ENCODE results near the gene DNASE1L3. TPM values are rescaled to one million over a fixed set of nuclear protein-coding genes. Genes with fewer than 3 reads are reported as not detected.
A peak's percentile ranks its signal among the peaks of the same experiment; 100 is the strongest.

DNASE1L3 gene
- total and polyA plus RNA-seq, 2 donors = 12.9 to 52.0 TPM

DNA sequence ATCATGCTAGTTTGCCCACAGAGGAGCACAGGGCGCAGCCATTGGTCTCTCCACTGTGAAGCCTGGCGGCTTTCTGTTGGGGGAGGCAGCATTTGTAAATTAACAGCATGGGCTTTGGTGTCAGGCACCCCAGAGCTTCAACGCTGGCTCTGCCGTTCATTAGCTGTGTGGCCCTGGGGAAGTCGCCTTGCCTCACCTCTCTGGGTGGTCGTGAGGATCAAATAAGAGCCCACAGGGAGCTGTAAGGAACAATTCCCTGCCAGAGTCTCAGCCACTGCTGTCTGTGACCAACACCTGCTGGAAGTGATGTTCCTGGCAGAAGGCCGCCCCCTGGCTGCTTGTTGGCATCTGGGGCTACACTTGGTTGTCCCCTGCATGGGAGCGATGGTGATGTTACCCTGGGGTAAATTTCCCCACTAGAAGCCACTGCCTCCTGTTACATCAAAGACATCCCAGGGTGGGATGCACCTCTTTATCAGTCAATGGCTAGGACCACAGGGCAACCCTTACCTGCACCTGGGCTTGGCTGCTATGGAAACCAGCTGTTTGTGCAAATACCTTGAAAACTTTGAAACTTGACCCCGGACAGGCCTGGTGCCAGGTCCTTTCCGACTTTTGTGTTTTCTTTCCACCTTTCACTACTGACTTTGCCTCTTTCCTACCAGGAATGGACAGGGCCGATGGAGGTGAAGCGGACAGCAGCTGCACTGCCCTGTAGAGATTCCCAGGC, 36.9 kb downstream of the DNASE1L3 start:
- Histone ChIP-seq H3K9me3 (ENCODE audit: control insufficient read depth in 2 of 2, insufficient read depth in 1 of 2, low read length in 1 of 2) (no peaks in the 10 kb centered on the region), H3K4me3 (ENCODE audit: low read length in 2 of 2) (no peak overlapping the region), H3K27me3 (ENCODE audit: control insufficient read depth in 2 of 2, insufficient read depth in 1 of 2, low read length in 1 of 2) (peaks cover 0 to 9% of the 10 kb centered on the region in 2 donors), H3K27ac (ENCODE audit: low read depth in 1 of 2, low read length in 1 of 2) (peak overlapping the region; percentile 72 to 74), H3K36me3 (ENCODE audit: control insufficient read depth in 2 of 2, insufficient read depth in 2 of 2, low read length in 1 of 2) (peaks cover 29 to 32% of the 10 kb centered on the region in 2 donors), H3K4me1 (ENCODE audit: control insufficient read depth in 2 of 2, insufficient read depth in 2 of 2, low read length in 2 of 2) (peaks cover 7 to 42% of the 10 kb centered on the region in 2 donors)
- 85% methylated on average over 12 of the region's 12 CpGs for WGBS
- peak in 4 of 9 donors; percentile 30 to 62 (median 42) for DNase-seq (ENCODE audit: low read depth in 6 of 9, low spot score in 9 of 9)

DNA sequence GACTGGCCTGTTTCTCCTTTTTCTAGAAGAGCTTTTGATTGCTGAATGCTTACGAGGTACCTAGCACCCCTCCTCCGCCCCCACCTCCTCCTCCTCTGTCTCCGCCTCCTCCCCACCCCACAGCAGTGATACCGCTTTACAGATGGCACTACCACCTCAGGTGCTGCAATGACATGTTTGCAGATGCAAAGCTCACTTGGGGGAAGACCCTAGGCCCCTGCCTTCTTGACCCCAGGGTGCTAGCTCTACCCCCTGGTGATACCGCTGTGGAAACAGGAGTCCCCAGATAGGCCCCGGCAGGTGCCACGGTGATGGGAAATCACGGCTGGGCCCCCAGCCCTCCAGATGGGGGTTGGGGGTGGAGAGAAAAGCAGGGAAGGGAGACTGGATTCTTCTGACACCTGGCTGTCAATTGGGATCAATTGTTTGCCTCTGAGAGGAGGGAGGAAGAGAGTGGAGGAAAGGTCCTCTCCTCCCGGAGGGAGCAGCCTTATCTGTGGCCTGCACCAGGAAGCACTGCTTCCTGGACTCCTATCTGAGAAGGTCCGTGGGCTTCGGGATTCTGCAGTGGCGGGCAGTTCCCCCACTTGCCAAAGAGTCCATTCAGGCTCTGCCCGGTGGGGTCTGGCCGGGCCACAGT, 37.6 kb downstream of the DNASE1L3 start:
- WGBS = 80% methylated on average over 14 of the region's 14 CpGs
- no peak overlapping the region for H3K4me3 ChIP-seq (ENCODE audit: low read length in 2 of 2)
- H3K36me3 ChIP-seq (ENCODE audit: control insufficient read depth in 2 of 2, insufficient read depth in 2 of 2, low read length in 1 of 2) = peaks cover 35 to 37% of the 10 kb centered on the region in 2 donors
- no peaks in the 10 kb centered on the region for H3K9me3 ChIP-seq (ENCODE audit: control insufficient read depth in 2 of 2, insufficient read depth in 1 of 2, low read length in 1 of 2)
- peak in 1 of 9 donors; percentile 32 for DNase-seq (ENCODE audit: low read depth in 6 of 9, low spot score in 9 of 9)
- H3K27me3 ChIP-seq (ENCODE audit: control insufficient read depth in 2 of 2, insufficient read depth in 1 of 2, low read length in 1 of 2) = peaks cover 0 to 3% of the 10 kb centered on the region in 2 donors
- H3K4me1 ChIP-seq (ENCODE audit: control insufficient read depth in 2 of 2, insufficient read depth in 2 of 2, low read length in 2 of 2) = peaks cover 7 to 35% of the 10 kb centered on the region in 2 donors
- H3K27ac ChIP-seq (ENCODE audit: low read depth in 1 of 2, low read length in 1 of 2) = peak overlapping the region; percentile 72 to 74

DNA sequence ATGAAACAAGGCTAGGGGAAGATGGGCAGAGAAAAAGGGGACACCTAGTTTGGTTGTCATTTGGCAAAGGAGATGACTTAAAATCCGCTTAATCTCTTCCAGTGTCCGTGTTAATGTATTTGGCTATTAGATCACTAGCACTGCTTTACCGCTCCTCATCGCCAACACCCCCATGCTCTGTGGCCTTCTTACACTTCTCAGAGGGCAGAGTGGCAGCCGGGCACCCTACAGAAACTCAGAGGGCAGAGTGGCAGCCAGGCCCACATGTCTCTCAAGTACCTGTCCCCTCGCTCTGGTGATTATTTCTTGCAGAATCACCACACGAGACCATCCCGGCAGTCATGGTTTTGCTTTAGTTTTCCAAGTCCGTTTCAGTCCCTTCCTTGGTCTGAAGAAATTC, 39.6 kb downstream of the DNASE1L3 start:
- WGBS = 97% methylated on average over 9 of the region's 9 CpGs
- Histone ChIP-seq H3K36me3 (ENCODE audit: control insufficient read depth in 2 of 2, insufficient read depth in 2 of 2, low read length in 1 of 2) (peaks cover 43 to 45% of the 10 kb centered on the region in 2 donors), H3K4me3 (ENCODE audit: low read length in 2 of 2) (no peak overlapping the region), H3K27me3 (ENCODE audit: control insufficient read depth in 2 of 2, insufficient read depth in 1 of 2, low read length in 1 of 2) (no peaks in the 10 kb centered on the region), H3K9me3 (ENCODE audit: control insufficient read depth in 2 of 2, insufficient read depth in 1 of 2, low read length in 1 of 2) (no peaks in the 10 kb centered on the region), H3K4me1 (ENCODE audit: control insufficient read depth in 2 of 2, insufficient read depth in 2 of 2, low read length in 2 of 2) (peaks cover 5 to 27% of the 10 kb centered on the region in 2 donors), H3K27ac (ENCODE audit: low read depth in 1 of 2, low read length in 1 of 2) (no peak overlapping the region)
- no peak for DNase-seq (ENCODE audit: low read depth in 6 of 9, low spot score in 9 of 9)

DNA sequence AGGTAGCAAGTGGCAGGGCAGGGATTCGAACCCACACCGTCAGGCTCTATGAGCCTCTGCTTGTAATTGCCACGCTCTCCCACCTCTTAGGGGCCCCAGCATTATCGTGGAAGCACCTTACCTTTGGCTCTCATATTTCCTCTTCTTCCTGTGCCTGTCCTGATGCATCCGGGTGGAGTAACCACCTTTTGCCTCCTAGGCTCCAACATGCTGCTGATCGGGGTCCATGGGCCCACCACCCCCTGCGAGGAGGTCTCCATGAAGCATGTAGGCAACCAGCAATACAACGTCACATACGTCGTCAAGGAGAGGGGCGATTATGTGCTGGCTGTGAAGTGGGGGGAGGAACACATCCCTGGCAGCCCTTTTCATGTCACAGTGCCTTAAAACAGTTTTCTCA, 40.4 kb downstream of the DNASE1L3 start:
- Histone ChIP-seq H3K4me3 (ENCODE audit: low read length in 2 of 2) (no peak overlapping the region), H3K27ac (ENCODE audit: low read depth in 1 of 2, low read length in 1 of 2) (no peak overlapping the region), H3K9me3 (ENCODE audit: control insufficient read depth in 2 of 2, insufficient read depth in 1 of 2, low read length in 1 of 2) (no peaks in the 10 kb centered on the region), H3K4me1 (ENCODE audit: control insufficient read depth in 2 of 2, insufficient read depth in 2 of 2, low read length in 2 of 2) (peaks cover 5 to 19% of the 10 kb centered on the region in 2 donors), H3K27me3 (ENCODE audit: control insufficient read depth in 2 of 2, insufficient read depth in 1 of 2, low read length in 1 of 2) (no peaks in the 10 kb centered on the region), H3K36me3 (ENCODE audit: control insufficient read depth in 2 of 2, insufficient read depth in 2 of 2, low read length in 1 of 2) (peaks cover 45 to 49% of the 10 kb centered on the region in 2 donors)
- no peak for DNase-seq (ENCODE audit: low read depth in 6 of 9, low spot score in 9 of 9)
- 88% methylated on average over 11 of the region's 11 CpGs for WGBS

DNA sequence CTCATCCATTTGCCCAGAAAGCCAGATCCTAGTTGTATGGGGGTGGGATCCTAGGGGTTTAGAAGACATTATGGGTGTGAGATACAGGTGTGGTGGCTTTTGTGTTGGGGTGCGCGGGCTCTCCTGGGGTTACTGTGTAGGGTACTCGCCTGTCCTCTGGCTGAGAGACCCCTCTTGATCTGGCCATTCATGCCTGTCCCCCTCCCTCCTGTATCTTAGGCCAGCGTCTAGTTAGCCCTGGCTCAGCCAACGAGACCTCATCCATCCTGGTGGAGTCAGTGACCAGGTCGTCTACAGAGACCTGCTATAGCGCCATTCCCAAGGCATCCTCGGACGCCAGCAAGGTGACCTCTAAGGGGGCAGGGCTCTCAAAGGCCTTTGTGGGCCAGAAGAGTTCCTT, 41.4 kb downstream of the DNASE1L3 start:
- H3K9me3 ChIP-seq (ENCODE audit: control insufficient read depth in 2 of 2, insufficient read depth in 1 of 2, low read length in 1 of 2) = no peaks in the 10 kb centered on the region
- no peak overlapping the region for H3K4me3 ChIP-seq (ENCODE audit: low read length in 2 of 2)
- peaks cover 5 to 13% of the 10 kb centered on the region in 2 donors for H3K4me1 ChIP-seq (ENCODE audit: control insufficient read depth in 2 of 2, insufficient read depth in 2 of 2, low read length in 2 of 2)
- peaks cover 55 to 59% of the 10 kb centered on the region in 2 donors for H3K36me3 ChIP-seq (ENCODE audit: control insufficient read depth in 2 of 2, insufficient read depth in 2 of 2, low read length in 1 of 2)
- DNase-seq (ENCODE audit: low read depth in 6 of 9, low spot score in 9 of 9) = no peak
- WGBS = 99% methylated on average over 9 of the region's 9 CpGs
- H3K27ac ChIP-seq (ENCODE audit: low read depth in 1 of 2, low read length in 1 of 2) = no peak overlapping the region
- H3K27me3 ChIP-seq (ENCODE audit: control insufficient read depth in 2 of 2, insufficient read depth in 1 of 2, low read length in 1 of 2) = no peaks in the 10 kb centered on the region

DNA sequence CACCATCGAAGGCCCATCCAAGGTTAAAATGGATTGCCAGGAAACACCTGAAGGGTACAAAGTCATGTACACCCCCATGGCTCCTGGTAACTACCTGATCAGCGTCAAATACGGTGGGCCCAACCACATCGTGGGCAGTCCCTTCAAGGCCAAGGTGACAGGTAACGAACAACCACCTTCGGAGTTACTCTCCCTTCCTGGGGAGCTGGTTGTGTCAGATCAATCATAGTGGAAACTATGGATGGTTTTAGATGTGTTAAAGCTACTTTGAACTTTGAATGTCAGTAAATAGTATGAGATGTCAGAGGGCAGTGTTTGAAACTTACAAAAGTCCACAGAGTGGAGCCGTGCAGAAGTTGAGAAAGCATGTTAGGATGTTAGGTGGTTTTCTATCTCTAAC, 42.3 kb downstream of the DNASE1L3 start:
- H3K9me3 ChIP-seq (ENCODE audit: control insufficient read depth in 2 of 2, insufficient read depth in 1 of 2, low read length in 1 of 2) = no peaks in the 10 kb centered on the region
- 93% methylated on average over 7 of the region's 7 CpGs for WGBS
- peaks cover 5 to 8% of the 10 kb centered on the region in 2 donors for H3K4me1 ChIP-seq (ENCODE audit: control insufficient read depth in 2 of 2, insufficient read depth in 2 of 2, low read length in 2 of 2)
- DNase-seq (ENCODE audit: low read depth in 6 of 9, low spot score in 9 of 9) = no peak
- peaks cover 64 to 67% of the 10 kb centered on the region in 2 donors for H3K36me3 ChIP-seq (ENCODE audit: control insufficient read depth in 2 of 2, insufficient read depth in 2 of 2, low read length in 1 of 2)
- H3K27me3 ChIP-seq (ENCODE audit: control insufficient read depth in 2 of 2, insufficient read depth in 1 of 2, low read length in 1 of 2) = no peaks in the 10 kb centered on the region
- no peak overlapping the region for H3K27ac ChIP-seq (ENCODE audit: low read depth in 1 of 2, low read length in 1 of 2)
- H3K4me3 ChIP-seq (ENCODE audit: low read length in 2 of 2) = no peak overlapping the region

DNA sequence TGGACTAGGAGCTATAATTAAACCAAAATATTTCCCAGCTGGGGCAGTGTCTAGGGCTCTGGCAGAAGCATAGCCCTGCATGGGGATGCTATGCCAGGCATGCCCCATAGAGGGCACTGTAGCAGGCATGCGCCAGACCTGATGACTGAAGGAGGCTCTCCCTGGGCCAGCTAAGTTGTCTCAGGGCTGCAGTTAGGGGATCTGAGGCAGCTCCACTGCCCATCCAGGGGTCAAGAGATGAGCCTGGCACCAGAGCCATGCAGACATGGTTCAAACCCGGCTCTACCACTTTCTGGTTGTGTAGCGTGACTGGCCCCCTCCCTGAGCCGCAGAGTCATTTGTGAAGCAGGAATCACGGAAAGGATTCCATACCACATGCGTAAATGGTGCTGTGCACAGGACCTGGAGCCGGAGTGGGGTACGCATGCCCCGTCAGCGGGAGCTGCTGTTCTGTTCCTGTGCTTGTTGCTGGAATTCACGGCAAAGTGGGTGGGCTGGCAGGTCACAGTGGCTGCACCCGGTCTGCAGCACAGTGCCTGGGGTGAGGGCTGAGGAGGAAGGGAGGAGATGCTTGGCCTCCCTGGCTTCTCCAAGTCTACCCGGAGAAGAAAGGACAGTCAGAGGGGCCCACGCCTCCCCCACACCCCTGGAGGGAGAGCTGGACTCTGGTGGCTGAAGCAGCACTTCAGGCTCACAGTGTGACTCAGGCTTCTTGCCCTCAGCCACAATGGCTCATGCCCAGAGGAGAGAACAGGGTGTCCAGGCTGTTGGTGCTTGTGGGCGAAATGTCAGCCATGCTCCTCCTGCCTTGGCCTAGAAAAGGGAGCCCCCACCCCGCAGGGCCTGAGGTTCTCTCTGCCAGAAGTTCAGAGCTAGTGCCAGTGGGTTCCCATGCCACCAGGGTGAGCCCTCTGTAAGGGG, 43.1 kb downstream of the DNASE1L3 start:
- peaks cover 3 to 5% of the 10 kb centered on the region in 2 donors for H3K4me1 ChIP-seq (ENCODE audit: control insufficient read depth in 2 of 2, insufficient read depth in 2 of 2, low read length in 2 of 2)
- H3K36me3 ChIP-seq (ENCODE audit: control insufficient read depth in 2 of 2, insufficient read depth in 2 of 2, low read length in 1 of 2) = peaks cover 72 to 75% of the 10 kb centered on the region in 2 donors
- WGBS = 95% methylated on average over 16 of the region's 16 CpGs

DNA sequence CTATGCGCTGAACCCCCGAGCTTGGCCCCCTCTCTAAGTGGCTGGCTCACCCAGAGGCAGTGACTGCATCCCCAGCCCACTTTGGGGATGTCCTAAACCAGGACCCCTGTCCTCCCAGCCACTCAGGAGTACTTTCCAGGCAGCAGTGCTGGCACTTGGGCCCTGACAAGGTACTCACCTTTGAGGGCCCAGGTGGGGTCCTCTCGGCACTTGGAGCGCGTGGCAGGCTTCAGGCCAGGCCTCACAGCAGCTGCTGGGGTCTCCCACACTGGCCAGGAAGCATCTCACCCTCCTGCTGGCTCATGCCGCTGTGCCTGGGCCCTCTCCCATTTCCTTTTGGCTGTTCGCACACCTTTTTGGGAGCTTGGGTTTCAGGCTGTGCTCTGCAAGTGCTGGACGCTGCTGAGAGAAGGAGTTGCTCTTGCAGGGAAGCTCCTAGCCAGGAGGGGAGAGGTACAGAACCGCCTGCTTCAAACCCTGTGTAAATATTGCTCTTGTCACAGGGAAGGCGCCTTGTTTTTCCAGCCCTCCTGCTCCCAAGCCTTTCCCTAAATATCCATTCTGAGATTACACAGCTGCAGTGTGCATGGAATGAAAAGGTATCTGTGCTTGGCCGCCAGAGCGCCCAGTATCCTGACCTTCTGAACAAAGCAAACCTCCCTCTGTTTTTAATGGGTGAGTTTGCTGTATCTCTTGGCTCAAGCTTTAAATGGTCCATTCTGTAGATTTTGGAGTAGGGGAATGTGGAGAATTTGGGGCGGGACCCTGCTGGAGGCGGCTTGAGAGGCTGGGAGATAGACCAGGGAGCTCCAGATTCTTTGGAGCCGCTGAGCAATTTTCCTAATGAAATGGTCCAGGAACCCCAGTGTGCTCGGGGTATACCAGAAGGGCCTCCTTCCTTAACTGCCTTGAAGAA, 45.6 kb downstream of the DNASE1L3 start:
- Histone ChIP-seq H3K4me3 (ENCODE audit: low read length in 2 of 2) (no peak overlapping the region), H3K27ac (ENCODE audit: low read depth in 1 of 2, low read length in 1 of 2) (peak overlapping the region in 1 of 2 donors; percentile 64), H3K27me3 (ENCODE audit: control insufficient read depth in 2 of 2, insufficient read depth in 1 of 2, low read length in 1 of 2) (no peaks in the 10 kb centered on the region), H3K9me3 (ENCODE audit: control insufficient read depth in 2 of 2, insufficient read depth in 1 of 2, low read length in 1 of 2) (no peaks in the 10 kb centered on the region), H3K36me3 (ENCODE audit: control insufficient read depth in 2 of 2, insufficient read depth in 2 of 2, low read length in 1 of 2) (peaks cover 71 to 81% of the 10 kb centered on the region in 2 donors), H3K4me1 (ENCODE audit: control insufficient read depth in 2 of 2, insufficient read depth in 2 of 2, low read length in 2 of 2) (peaks cover 0 to 3% of the 10 kb centered on the region in 2 donors)
- DNase-seq (ENCODE audit: low read depth in 6 of 9, low spot score in 9 of 9) = no peak
- WGBS = 96% methylated on average over 16 of the region's 16 CpGs

More for the DNA sequence above, 43.1 kb downstream of the DNASE1L3 start:
- no peak overlapping the region for H3K4me3 ChIP-seq (ENCODE audit: low read length in 2 of 2)
- H3K27ac ChIP-seq (ENCODE audit: low read depth in 1 of 2, low read length in 1 of 2) = no peak overlapping the region
- H3K27me3 ChIP-seq (ENCODE audit: control insufficient read depth in 2 of 2, insufficient read depth in 1 of 2, low read length in 1 of 2) = no peaks in the 10 kb centered on the region
- H3K9me3 ChIP-seq (ENCODE audit: control insufficient read depth in 2 of 2, insufficient read depth in 1 of 2, low read length in 1 of 2) = no peaks in the 10 kb centered on the region
- DNase-seq (ENCODE audit: low read depth in 6 of 9, low spot score in 9 of 9) = peak in 4 of 9 donors; percentile 39 to 63 (median 50)

Measured in thymus (tissue), 11 donors.